Measurements from ENCODE around the gene NTN1. TPM values are rescaled to one million over a fixed set of nuclear protein-coding genes. Genes with fewer than 3 reads are reported as not detected.
A peak's percentile ranks its signal among the peaks of the same experiment; 100 is the strongest.

Gene NTN1
- total and polyA plus RNA-seq, 2 of the 13 experiments (the other 11 are each of a cell fraction or from before 2014, with no cell fraction given): 0.04 to 0.05 TPM

GRCh38 chr17:9151091-9151490 lies 129.8 kb downstream of the NTN1 start (continued):
- TF ChIP-seq HNF1A (IDR thresholded peaks at IDR 0.05; ENCODE audit: low read depth): no peak
- 0 out of 2 replicates have a peak, but pooled peaks have one; percentile 20 for TF ChIP-seq HNF1A (CRISPR knock-in tag; IDR thresholded peaks at IDR 0.05; ENCODE audit: borderline replicate concordance)
- no peak for TF ChIP-seq ATF4 (CRISPR knock-in tag; IDR thresholded peaks at IDR 0.05)
- no peak for TF ChIP-seq TBP (CRISPR knock-in tag; IDR thresholded peaks at IDR 0.05)
- no peak for TF ChIP-seq MYC (CRISPR knock-in tag; IDR thresholded peaks at IDR 0.05; ENCODE audit: borderline replicate concordance)
- TF ChIP-seq ZNF530 (CRISPR knock-in tag; IDR thresholded peaks at IDR 0.05; ENCODE audit: low read depth): no peak
- TF ChIP-seq ZNF703 (CRISPR knock-in tag; IDR thresholded peaks at IDR 0.05; ENCODE audit: borderline replicate concordance): peak; percentile 71; the same call in 1 of the 2 replicates
- no peak for TF ChIP-seq ARNT2 (CRISPR knock-in tag; IDR thresholded peaks at IDR 0.05; ENCODE audit: low read depth)
- TF ChIP-seq BCL6 (CRISPR knock-in tag; IDR thresholded peaks at IDR 0.05): peak; percentile 68
- TF ChIP-seq GATAD2A (CRISPR knock-in tag; IDR thresholded peaks at IDR 0.05): 0 out of 2 replicates have a peak, but pooled peaks have one; percentile 21
- peak; percentile 76 for TF ChIP-seq NR2F6 (IDR thresholded peaks at IDR 0.05)
- no peak for TF ChIP-seq NR2F6 (CRISPR knock-in tag; IDR thresholded peaks at IDR 0.05)
- TF ChIP-seq ZNF609 (CRISPR knock-in tag; IDR thresholded peaks at IDR 0.05; ENCODE audit: borderline replicate concordance): peak; percentile 98
- no peak for TF ChIP-seq MTA3 (CRISPR knock-in tag; IDR thresholded peaks at IDR 0.05)
- no peak for TF ChIP-seq RFXAP (CRISPR knock-in tag; IDR thresholded peaks at IDR 0.05; ENCODE audit: borderline replicate concordance)
- no peak for TF ChIP-seq ESRRA (CRISPR knock-in tag; IDR thresholded peaks at IDR 0.05; ENCODE audit: low read depth)
- TF ChIP-seq HOXD1 (CRISPR knock-in tag; IDR thresholded peaks at IDR 0.05): 0 out of 2 replicates have a peak, but pooled peaks have one; percentile 40
- TF ChIP-seq CBFB (CRISPR knock-in tag; IDR thresholded peaks at IDR 0.05): peak; percentile 88; the same call in 1 of the 2 replicates
- TF ChIP-seq ZNF205 (CRISPR knock-in tag; IDR thresholded peaks at IDR 0.05): 0 out of 2 replicates have a peak, but pooled peaks have one; percentile 32
- TF ChIP-seq CREM (IDR thresholded peaks at IDR 0.05): no peak
- no peak for TF ChIP-seq CREM (CRISPR knock-in tag; IDR thresholded peaks at IDR 0.05)
- peak; percentile 22; the same call in 1 of the 2 replicates for TF ChIP-seq HMG20A (CRISPR knock-in tag; IDR thresholded peaks at IDR 0.05; ENCODE audit: borderline replicate concordance)
- TF ChIP-seq SP5 (CRISPR knock-in tag; IDR thresholded peaks at IDR 0.05; ENCODE audit: borderline replicate concordance, low read depth): 0 out of 2 replicates have a peak, but pooled peaks have one; percentile 28
- TF ChIP-seq TEAD2 (CRISPR knock-in tag; IDR thresholded peaks at IDR 0.05): no peak

All from HepG2 (cell line).